Omental fat pad (tissue), 4 donors: ENCODE results near the gene NRXN2. TPM values are rescaled to one million over a fixed set of nuclear protein-coding genes. Genes with fewer than 3 reads are reported as not detected.

ENCODE experiments used
- ATAC-seq: fragments of 150-250 bp; one replicate; pipeline ENCODE4 v1.9.1; 2016; ENCODE audit warnings: mild to moderate bottlenecking, moderate library complexity; ENCODE audit not compliant: low FRiP score
- DNase-seq: peaks from one replicate; pipeline ENCODE4 v3.0.0-alpha.2; 2019; ENCODE audit warnings: low spot score
- CTCF ChIP-seq, 3 donors: fragments of 450-650 bp; IDR thresholded peaks; one replicate each; pipeline ENCODE4 v1.5.1; 2016 to 2017; ENCODE audit warnings: antibody characterized with exemption in 3 of 3, mild to moderate bottlenecking in 3 of 3, moderate library complexity in 2 of 3
- total RNA-seq, 4 donors: library from RNA; depleted of rRNA; stranded (reverse); fragments of >200 nt; gene quantifications; one replicate each; pipeline ENCODE4 v1.1.0, GENCODE V29; 2016

The NRXN2 gene
- total RNA-seq, 4 donors from 2014 or later = 1.5 to 6.3 (median 3.4) TPM

- TF ChIP-seq CTCF (IDR thresholded peaks at IDR 0.05) = no peak
- DNase-seq (no peak), ATAC-seq (no peak)
These were observed 117.1 kb downstream of the NRXN2 start for GRCh38 chr11:64605656-64606585.

- TF ChIP-seq CTCF (IDR thresholded peaks at IDR 0.05) = no peak
- ATAC-seq = no peak
- DNase-seq = no peak
These were observed 117.8 kb downstream of the NRXN2 start for GRCh38 chr11:64605244-64605560.

GRCh38 chr11:64604458-64605243, 118.3 kb downstream of the NRXN2 start:
- ATAC-seq (no peak), DNase-seq (no peak)
- no peak for TF ChIP-seq CTCF (IDR thresholded peaks at IDR 0.05)

- TF ChIP-seq CTCF (IDR thresholded peaks at IDR 0.05) = no peak
- ATAC-seq = no peak
These were observed 119.4 kb downstream of the NRXN2 start for GRCh38 chr11:64603411-64604110.

GRCh38 chr11:64602466-64603070, 120.4 kb downstream of the NRXN2 start:
- DNase-seq (no peak), ATAC-seq (no peak)
- TF ChIP-seq CTCF (IDR thresholded peaks at IDR 0.05) = no peak

More at GRCh38 chr11:64603411-64604110, 119.4 kb downstream of the NRXN2 start:
- DNase-seq = no peak

GRCh38 chr11:64601605-64602465, 121.2 kb downstream of the NRXN2 start:
- no peak for DNase-seq
- no peak for TF ChIP-seq CTCF (IDR thresholded peaks at IDR 0.05)

More at GRCh38 chr11:64601605-64602465, 121.2 kb downstream of the NRXN2 start:
- no peak for ATAC-seq
